ENCODE data around the gene KCNMB1.

- TF ChIP-seq POLR2AphosphoS5 (IDR thresholded peaks at IDR 0.05; ENCODE audit: low read length): no peak
- TF ChIP-seq POLR2AphosphoS2 (IDR thresholded peaks at IDR 0.05; ENCODE audit: low read depth, low read length): no peak
- no peak for TF ChIP-seq NBN (IDR thresholded peaks at IDR 0.05)
- TF ChIP-seq ZNF274 (IDR thresholded peaks at IDR 0.05; ENCODE audit: insufficient read depth, insufficient read length): no peak
- TF ChIP-seq MAX (IDR thresholded peaks at IDR 0.05; ENCODE audit: low read depth, low read length): no peak
- TF ChIP-seq ZNF207 (IDR thresholded peaks at IDR 0.05; ENCODE audit: borderline replicate concordance): no peak
- no peak for TF ChIP-seq EZH2 (IDR thresholded peaks at IDR 0.05; ENCODE audit: borderline replicate concordance, control insufficient read depth, low read depth, low read length)
Measured at GRCh38 chr5:170425731-170426130, 36.6 kb upstream of the KCNMB1 start.
